ENCODE data around the gene GFOD2. TPM values are rescaled to one million over a fixed set of nuclear protein-coding genes. Genes with fewer than 3 reads are reported as not detected.

Gene GFOD2
- total RNA-seq, 1 experiment from 2014 or later, result 19.0 TPM

DNA sequence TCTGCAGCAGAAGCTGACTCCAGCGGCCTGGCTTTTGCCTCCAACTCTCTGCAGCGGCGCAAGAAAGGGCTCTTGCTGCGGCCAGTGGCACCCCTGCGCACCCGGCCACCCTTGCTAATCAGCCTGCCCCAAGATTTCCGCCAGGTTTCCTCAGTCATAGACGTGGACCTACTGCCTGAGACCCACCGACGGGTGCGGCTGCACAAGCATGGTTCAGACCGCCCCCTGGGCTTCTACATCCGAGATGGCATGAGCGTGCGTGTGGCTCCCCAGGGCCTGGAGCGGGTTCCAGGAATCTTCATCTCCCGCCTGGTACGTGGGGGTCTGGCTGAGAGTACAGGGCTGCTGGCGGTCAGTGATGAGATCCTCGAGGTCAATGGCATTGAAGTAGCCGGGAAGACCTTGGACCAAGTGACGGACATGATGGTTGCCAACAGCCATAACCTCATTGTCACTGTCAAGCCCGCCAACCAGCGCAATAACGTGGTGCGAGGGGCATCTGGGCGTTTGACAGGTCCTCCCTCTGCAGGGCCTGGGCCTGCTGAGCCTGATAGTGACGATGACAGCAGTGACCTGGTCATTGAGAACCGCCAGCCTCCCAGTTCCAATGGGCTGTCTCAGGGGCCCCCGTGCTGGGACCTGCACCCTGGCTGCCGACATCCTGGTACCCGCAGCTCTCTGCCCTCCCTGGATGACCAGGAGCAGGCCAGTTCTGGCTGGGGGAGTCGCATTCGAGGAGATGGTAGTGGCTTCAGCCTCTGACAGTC lies 57.0 kb downstream of the GFOD2 start:
- peaks cover 6% of the 10 kb centered on the region for H3K4me1 Mint-ChIP-seq (ENCODE audit: insufficient read depth, unreplicated experiment)
- no peak overlapping the region for H3K27ac Mint-ChIP-seq (ENCODE audit: low read depth, unreplicated experiment)
- no peaks in the 10 kb centered on the region for H3K9me3 Mint-ChIP-seq (ENCODE audit: unreplicated experiment)
- H3K27me3 Mint-ChIP-seq (ENCODE audit: insufficient read depth, unreplicated experiment), result no peaks in the 10 kb centered on the region
- no peak overlapping the region for H3K4me3 Mint-ChIP-seq (ENCODE audit: unreplicated experiment)
- POLR2A ChIA-PET, result interaction anchor here (1.0 kb wide), 1 partner anchor 97 kb away, joined by 3 read pairs; no protein-coding TSS in a partner anchor
- BruUV-seq (replicated peaks), result no TSS peak
- intact Hi-C loops (cut with micrococcal nuclease), result loop anchor here (2.0 kb wide), 1 partner anchor 141 kb away; no protein-coding TSS in a partner anchor
- CTCF ChIA-PET, result interaction anchor here (0.8 to 6.9 kb wide), 3 partner anchors 10 to 141 kb away, joined by 3 to 57 read pairs (median 12); partner anchors contain the start of gene CTCF
- TF ChIP-seq, protein P1, sequence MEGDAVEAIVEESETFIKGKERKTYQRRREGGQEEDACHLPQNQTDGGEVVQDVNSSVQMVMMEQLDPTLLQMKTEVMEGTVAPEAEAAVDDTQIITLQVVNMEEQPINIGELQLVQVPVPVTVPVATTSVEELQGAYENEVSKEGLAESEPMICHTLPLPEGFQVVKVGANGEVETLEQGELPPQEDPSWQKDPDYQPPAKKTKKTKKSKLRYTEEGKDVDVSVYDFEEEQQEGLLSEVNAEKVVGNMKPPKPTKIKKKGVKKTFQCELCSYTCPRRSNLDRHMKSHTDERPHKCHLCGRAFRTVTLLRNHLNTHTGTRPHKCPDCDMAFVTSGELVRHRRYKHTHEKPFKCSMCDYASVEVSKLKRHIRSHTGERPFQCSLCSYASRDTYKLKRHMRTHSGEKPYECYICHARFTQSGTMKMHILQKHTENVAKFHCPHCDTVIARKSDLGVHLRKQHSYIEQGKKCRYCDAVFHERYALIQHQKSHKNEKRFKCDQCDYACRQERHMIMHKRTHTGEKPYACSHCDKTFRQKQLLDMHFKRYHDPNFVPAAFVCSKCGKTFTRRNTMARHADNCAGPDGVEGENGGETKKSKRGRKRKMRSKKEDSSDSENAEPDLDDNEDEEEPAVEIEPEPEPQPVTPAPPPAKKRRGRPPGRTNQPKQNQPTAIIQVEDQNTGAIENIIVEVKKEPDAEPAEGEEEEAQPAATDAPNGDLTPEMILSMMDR (IDR thresholded peaks at IDR 0.05; ENCODE audit: unreplicated experiment), result no peak
- no peak for DNase-seq (ENCODE audit: unreplicated experiment)
- H3K36me3 Mint-ChIP-seq (ENCODE audit: insufficient read depth, unreplicated experiment), result no peaks in the 10 kb centered on the region

DNA sequence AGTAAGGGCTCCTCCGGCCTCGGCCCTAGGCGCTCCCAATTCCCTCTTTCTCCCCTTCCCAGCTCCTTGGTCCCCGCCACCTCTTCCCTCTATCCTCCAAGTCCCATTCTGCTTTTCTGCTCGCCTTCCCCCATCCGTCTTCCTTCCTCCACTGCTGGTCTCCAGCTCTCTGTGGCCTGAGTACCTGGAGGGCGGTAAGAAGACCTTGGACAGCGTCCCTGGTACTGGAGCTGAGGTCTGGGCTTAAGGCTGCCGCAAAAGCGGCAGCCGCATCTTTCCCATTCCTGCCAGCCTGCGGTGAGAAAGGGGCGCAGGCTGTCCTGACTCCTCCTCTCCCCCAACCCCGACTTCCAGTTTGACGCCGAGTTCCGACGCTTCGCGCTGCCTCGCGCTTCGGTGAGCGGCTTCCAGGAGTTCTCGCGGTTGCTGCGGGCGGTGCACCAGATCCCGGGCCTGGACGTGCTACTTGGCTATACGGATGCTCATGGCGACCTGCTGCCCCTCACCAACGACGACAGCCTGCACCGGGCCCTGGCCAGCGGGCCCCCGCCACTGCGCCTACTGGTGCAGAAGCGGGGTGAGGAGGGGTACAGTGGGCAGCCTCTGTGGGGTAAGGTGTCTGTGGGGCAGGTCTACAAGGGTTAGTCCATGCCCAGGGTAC lies 57.9 kb downstream of the GFOD2 start:
- Mint-ChIP-seq H3K9me3 (ENCODE audit: unreplicated experiment) (no peaks in the 10 kb centered on the region), H3K27me3 (ENCODE audit: insufficient read depth, unreplicated experiment) (no peaks in the 10 kb centered on the region), H3K4me3 (ENCODE audit: unreplicated experiment) (peak overlapping the region; percentile 86), H3K4me1 (ENCODE audit: insufficient read depth, unreplicated experiment) (peaks cover 6% of the 10 kb centered on the region), H3K27ac (ENCODE audit: low read depth, unreplicated experiment) (peak overlapping the region; percentile 97), H3K36me3 (ENCODE audit: insufficient read depth, unreplicated experiment) (no peaks in the 10 kb centered on the region)
- peak; percentile 15 for DNase-seq (ENCODE audit: unreplicated experiment)
- TF ChIP-seq, protein P1 (IDR thresholded peaks at IDR 0.05; ENCODE audit: unreplicated experiment), result no peak
- CTCF ChIA-PET, result interaction anchor here (1.6 to 2.4 kb wide), 2 partner anchors 11 to 99 kb away, joined by 5 to 12 read pairs; partner anchors contain the start of gene CTCF
- no TSS peak for BruUV-seq (replicated peaks)
- POLR2A ChIA-PET, result interaction anchor here (1.2 to 2.2 kb wide), 4 partner anchors 20 to 89 kb away, joined by 3 to 11 read pairs (median 6); partner anchors contain the start of gene GFOD2
- intact Hi-C loops (cut with micrococcal nuclease), result loop anchor here (2.0 kb wide), 1 partner anchor 140 kb away; no protein-coding TSS in a partner anchor

DNA sequence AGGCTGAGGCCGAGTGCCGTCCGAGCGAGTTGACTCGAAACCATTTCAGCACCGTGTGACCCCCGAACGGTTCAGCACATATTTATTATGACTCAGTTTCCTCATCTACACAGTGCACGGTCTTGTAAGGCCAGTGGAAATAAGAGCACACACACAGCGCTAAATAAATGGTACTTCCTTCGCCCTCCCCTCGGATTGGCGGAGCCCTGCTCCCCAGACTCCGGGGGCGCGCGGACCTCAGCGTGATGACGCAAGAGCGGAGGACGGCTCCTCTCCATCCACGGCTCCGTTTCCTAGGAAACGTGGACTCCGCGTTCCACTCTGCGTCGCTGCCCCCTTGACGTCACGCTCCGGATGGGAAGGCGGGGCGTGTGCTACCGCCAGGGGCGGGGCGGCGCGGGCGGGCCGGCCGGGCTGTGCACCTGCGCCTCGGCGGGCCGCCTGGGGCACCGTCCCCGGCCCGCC lies 58.5 kb downstream of the GFOD2 start, which contains the start of gene PARD6A:
TSS of gene PARD6A (plus strand) at position 397 of the 465 bp plus-strand sequence. CDS start 79 bp downstream, outside the sequence.
- H3K4me3 Mint-ChIP-seq (ENCODE audit: unreplicated experiment), result peak within 1 kb of the TSS; percentile 86
- H3K4me1 Mint-ChIP-seq (ENCODE audit: insufficient read depth, unreplicated experiment), result peaks cover 6% of the 10 kb centered on the region
- BruUV-seq (replicated peaks), result no TSS peak
- TF ChIP-seq, protein P1 (IDR thresholded peaks at IDR 0.05; ENCODE audit: unreplicated experiment), result no peak
- intact Hi-C loops (cut with micrococcal nuclease), result loop anchor here (2.0 kb wide), 1 partner anchor 140 kb away; no protein-coding TSS in a partner anchor
- H3K27me3 Mint-ChIP-seq (ENCODE audit: insufficient read depth, unreplicated experiment), result no peaks in the 10 kb centered on the region
- H3K9me3 Mint-ChIP-seq (ENCODE audit: unreplicated experiment), result no peaks in the 10 kb centered on the region
- CTCF ChIA-PET, result interaction anchor here (0.6 to 2.4 kb wide), 5 partner anchors 12 to 158 kb away, joined by 3 to 12 read pairs (median 5); partner anchors contain the start of gene CTCF
- no peaks in the 10 kb centered on the region for H3K36me3 Mint-ChIP-seq (ENCODE audit: insufficient read depth, unreplicated experiment)
- POLR2A ChIA-PET, result interaction anchor here (0.8 to 2.2 kb wide), 17 partner anchors 10 to 275 kb away, joined by 3 to 23 read pairs (median 4); partner anchors contain the start of genes CENPT, CTCF, GFOD2 and NUTF2
- DNase-seq (ENCODE audit: unreplicated experiment), result peak; percentile 94
- peak within 1 kb of the TSS; percentile 97 for H3K27ac Mint-ChIP-seq (ENCODE audit: low read depth, unreplicated experiment)
